Mesenchymal stem cell (in vitro differentiated cells and primary cell): ENCODE measurements around the gene MYL12A.

Experiments
- DNase-seq: peaks from one replicate; pipeline ENCODE4 v3.0.0-alpha.2; 2013
- H2AFZ ChIP-seq: one replicate; pipeline ENCODE4 v1.6.1; 2013; ENCODE audit warnings: low read depth, mild to moderate bottlenecking, control low read depth, inconsistent platforms, low read length, moderate library complexity
- H2AK5ac ChIP-seq: 2 replicates; pipeline ENCODE4 v1.6.1; 2013; ENCODE audit warnings: low read length, moderate library complexity, mild to moderate bottlenecking, inconsistent platforms; ENCODE audit not compliant: severe bottlenecking
- H2BK120ac ChIP-seq: one replicate; pipeline ENCODE4 v1.6.1; 2013; ENCODE audit warnings: low read depth, mild to moderate bottlenecking, inconsistent platforms, low read length, moderate library complexity
- H2BK12ac ChIP-seq, 2 experiments: one replicate each; pipeline ENCODE4 v1.6.1; 2013; ENCODE audit warnings: inconsistent platforms in 2 of 2, low read length in 2 of 2, mild to moderate bottlenecking in 2 of 2, moderate library complexity in 2 of 2, control low read depth in 1 of 2
- H2BK15ac ChIP-seq: one replicate; pipeline ENCODE4 v1.6.1; 2013; ENCODE audit warnings: mild to moderate bottlenecking, low read depth, inconsistent platforms; ENCODE audit not compliant: poor library complexity, severe bottlenecking
- H2BK5ac ChIP-seq: 2 replicates; pipeline ENCODE4 v1.6.1; 2013; ENCODE audit warnings: low read depth, mild to moderate bottlenecking, low read length, control low read depth, inconsistent platforms; ENCODE audit not compliant: poor library complexity, severe bottlenecking
- H3K14ac ChIP-seq, 2 experiments: one replicate each; pipeline ENCODE4 v1.6.1; 2013; ENCODE audit warnings: inconsistent platforms in 2 of 2, low read length in 2 of 2, control low read depth in 1 of 2, mild to moderate bottlenecking in 1 of 2, moderate library complexity in 1 of 2
- H3K18ac ChIP-seq, 2 experiments: one replicate each; pipeline ENCODE4 v1.6.1; 2013; ENCODE audit warnings: inconsistent platforms in 2 of 2, low read length in 2 of 2, control low read depth in 1 of 2, low read depth in 1 of 2, mild to moderate bottlenecking in 1 of 2
- H3K23ac ChIP-seq, 2 experiments: one replicate each; pipeline ENCODE4 v1.6.1; 2013; ENCODE audit warnings: inconsistent platforms in 2 of 2, low read length in 2 of 2, mild to moderate bottlenecking in 2 of 2, moderate library complexity in 2 of 2, control low read depth in 1 of 2
- H3K27ac ChIP-seq: 2 replicates; pipeline ENCODE4 v1.5.1; 2013; ENCODE audit warnings: mild to moderate bottlenecking, moderate library complexity, low read length, control low read depth, inconsistent platforms; ENCODE audit not compliant: poor library complexity, severe bottlenecking
- H3K27me3 ChIP-seq, 2 experiments: 2 replicates each; pipeline versions ENCODE4 v1.6.1 to v1.7.0; 2013; ENCODE audit warnings: low read length in 2 of 2, mild to moderate bottlenecking in 2 of 2, moderate library complexity in 2 of 2, control low read depth in 1 of 2, inconsistent platforms in 1 of 2; ENCODE audit not compliant: control insufficient read depth in 1 of 2, insufficient read depth in 1 of 2
- H3K36me3 ChIP-seq, 2 experiments: 2 replicates each; pipeline versions ENCODE4 v1.6.1 to v1.7.0; 2013; ENCODE audit warnings: low read length in 2 of 2, control low read depth in 1 of 2, inconsistent platforms in 1 of 2, low read depth in 1 of 2, mild to moderate bottlenecking in 1 of 2; ENCODE audit not compliant: insufficient read depth in 2 of 2, control insufficient read depth in 1 of 2
- H3K4ac ChIP-seq, 2 experiments: one replicate each; pipeline ENCODE4 v1.6.1; 2013; ENCODE audit warnings: inconsistent platforms in 2 of 2, low read length in 2 of 2, mild to moderate bottlenecking in 2 of 2, moderate library complexity in 2 of 2, control low read depth in 1 of 2, low read depth in 1 of 2
- H3K4me1 ChIP-seq: 2 replicates; pipeline ENCODE4 v1.6.1; 2013; ENCODE audit warnings: low read depth, low read length, control low read depth; ENCODE audit not compliant: control insufficient read depth, insufficient read depth
- H3K4me2 ChIP-seq: 2 replicates; pipeline ENCODE4 v1.6.1; 2013; ENCODE audit warnings: low read length, mild to moderate bottlenecking, inconsistent platforms; ENCODE audit not compliant: poor library complexity, severe bottlenecking
- H3K4me3 ChIP-seq, 2 experiments: 2 replicates each; pipeline versions ENCODE4 v1.5.1 to v1.7.0; 2013; ENCODE audit warnings: low read length in 2 of 2, mild to moderate bottlenecking in 2 of 2, control low read depth in 1 of 2, low read depth in 1 of 2; ENCODE audit not compliant: insufficient read depth in 1 of 2
- H3K79me1 ChIP-seq: replicated peaks from 2 replicates; pipeline ENCODE4 v1.6.1; 2013; ENCODE audit warnings: mild to moderate bottlenecking, control low read depth, low read length, inconsistent platforms; ENCODE audit not compliant: poor library complexity, severe bottlenecking
- H3K9ac ChIP-seq: 2 replicates; pipeline ENCODE4 v1.7.0; 2013; ENCODE audit warnings: mild to moderate bottlenecking, low read length, moderate library complexity
- H3K9me3 ChIP-seq: 2 replicates; pipeline ENCODE4 v1.7.0; 2013; ENCODE audit warnings: mild to moderate bottlenecking, low read length; ENCODE audit not compliant: control insufficient read depth
- H4K8ac ChIP-seq: one replicate; pipeline ENCODE4 v1.6.1; 2013; ENCODE audit warnings: inconsistent platforms, mild to moderate bottlenecking, low read length, moderate library complexity
- H4K91ac ChIP-seq: one replicate; pipeline ENCODE4 v1.6.1; 2013; ENCODE audit warnings: mild to moderate bottlenecking, low read length, inconsistent platforms
- WGBS: methylation state at CpG from one replicate; pipeline ENCODE4 v1.1.7; 2013; ENCODE audit warnings: mixed read lengths; 5-methylcytosine and 5-hydroxymethylcytosine counted together

Gene MYL12A

GRCh38 chr18:3257627-3258120 lies 10.1 kb downstream of the MYL12A start:
- Histone ChIP-seq H4K91ac (no peak overlapping the region), H2BK5ac (no peak overlapping the region), H3K36me3 (peaks cover 18 to 69% of the 10 kb centered on the region in 2 experiments), H2AK5ac (no peak overlapping the region), H3K4me2 (no peak overlapping the region), H3K23ac (no peak overlapping the region), H3K9ac (no peak overlapping the region), H3K27ac (peak overlapping the region; percentile 29), H4K8ac (no peak overlapping the region), H2AFZ (no peak overlapping the region), H3K4ac (no peak overlapping the region), H3K14ac (no peak overlapping the region), H3K9me3 (no peaks in the 10 kb centered on the region), H3K79me1 (peaks cover 7% of the 10 kb centered on the region), H3K27me3 (no peaks in the 10 kb centered on the region), H3K18ac (no peak overlapping the region), H3K4me3 (no peak overlapping the region), H3K4me1 (peaks cover 7% of the 10 kb centered on the region), H2BK12ac (no peak overlapping the region), H2BK120ac (no peak overlapping the region), H2BK15ac (no peak overlapping the region)
- WGBS = 94% methylated on average over 2 of the region's 2 CpGs
- no peak for DNase-seq

DNA sequence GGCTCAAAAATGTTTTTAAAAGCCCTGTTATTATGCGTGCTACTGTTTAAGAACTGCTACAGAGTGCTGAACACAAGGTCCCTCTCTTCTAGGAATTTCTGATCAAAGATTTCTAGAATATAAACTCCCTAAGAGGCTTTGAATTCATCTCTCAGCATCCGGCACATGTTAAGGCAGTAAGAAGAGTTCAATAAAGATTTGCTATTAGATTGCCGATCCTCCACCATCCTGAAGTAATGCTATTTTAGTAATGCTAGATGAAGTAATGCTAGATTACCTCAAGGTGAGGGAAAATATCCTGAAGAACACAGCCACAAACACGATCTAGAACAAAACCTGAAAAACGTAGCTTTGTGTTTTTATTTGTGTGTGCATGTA lies 13.4 kb downstream of the MYL12A start:
- no peaks in the 10 kb centered on the region for H3K27me3 ChIP-seq
- H3K4ac ChIP-seq = peak overlapping the region in 1 of 2 experiments; percentile 94
- peaks cover 13 to 38% of the 10 kb centered on the region in 2 experiments for H3K36me3 ChIP-seq
- 30% methylated on average over 3 of the region's 5 CpGs for WGBS
- H4K8ac ChIP-seq = no peak overlapping the region
- H3K4me1 ChIP-seq = peaks cover 10% of the 10 kb centered on the region
- no peak overlapping the region for H2BK15ac ChIP-seq
- H2AFZ ChIP-seq = no peak overlapping the region
- no peaks in the 10 kb centered on the region for H3K9me3 ChIP-seq
- peak overlapping the region; percentile 92 to 99 for H3K4me3 ChIP-seq
- H3K27ac ChIP-seq = peak overlapping the region; percentile 98
- no peak overlapping the region for H2BK12ac ChIP-seq
- peak overlapping the region; percentile 35 for H4K91ac ChIP-seq
- H2BK120ac ChIP-seq = no peak overlapping the region
- H3K9ac ChIP-seq = peak overlapping the region; percentile 98
- H2AK5ac ChIP-seq = peak overlapping the region; percentile 84
- H3K18ac ChIP-seq = peak overlapping the region; percentile 61 to 66
- H3K79me1 ChIP-seq = peaks cover 7% of the 10 kb centered on the region
- no peak overlapping the region for H3K14ac ChIP-seq
- no peak overlapping the region for H2BK5ac ChIP-seq
- DNase-seq = no peak
- peak overlapping the region; percentile 77 for H3K4me2 ChIP-seq
- no peak overlapping the region for H3K23ac ChIP-seq

DNA sequence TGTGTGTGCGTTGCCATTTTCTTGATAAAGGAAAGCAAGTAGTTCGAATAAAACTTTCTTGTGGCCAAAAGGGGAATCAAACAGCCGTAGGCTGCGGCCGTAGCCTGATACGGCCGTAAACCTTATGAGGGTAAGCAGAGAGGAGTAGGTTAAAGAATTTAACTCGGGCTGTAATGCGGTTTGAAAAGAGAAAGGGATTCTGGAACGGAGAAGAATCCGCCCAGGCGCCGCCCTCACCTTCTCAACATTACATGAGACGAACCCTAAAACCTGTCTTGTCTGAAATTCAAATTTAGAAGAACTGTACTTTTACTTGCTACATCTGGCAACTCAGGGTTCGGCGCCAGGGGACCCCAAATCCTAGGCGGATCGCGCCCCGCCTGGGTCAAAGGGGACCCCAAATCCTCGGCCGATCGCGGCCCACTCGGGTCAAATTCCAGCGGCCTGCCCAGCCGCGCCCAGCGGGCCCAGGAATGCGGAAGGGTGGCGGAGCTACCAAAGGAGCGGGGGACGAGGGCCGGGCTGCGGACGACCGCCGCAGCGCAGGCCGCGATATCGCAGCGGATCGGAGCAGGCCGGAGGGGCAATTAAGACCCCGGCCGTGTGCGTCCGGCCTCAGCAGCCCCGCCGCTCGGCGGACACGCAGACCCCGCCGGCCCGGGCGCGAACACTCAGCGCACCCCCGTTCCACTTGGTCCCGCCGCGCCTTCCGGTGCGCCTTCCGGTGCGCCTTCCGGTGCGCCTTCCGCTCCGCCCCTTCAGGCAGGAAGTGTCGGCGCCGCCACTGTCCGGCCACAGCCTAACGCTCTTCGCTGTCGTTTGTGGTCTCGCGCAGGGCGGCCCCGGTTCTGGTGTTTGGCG lies 14.0 kb downstream of the MYL12A start, which contains the start of gene MYL12B:
Gene MYL12B (plus strand): TSS at position 761 of the 861 bp plus-strand sequence. CDS start 10,766 bp downstream, outside the sequence.
- peak within 1 kb of the TSS; percentile 99 for H4K8ac ChIP-seq
- peak within 1 kb of the TSS; percentile 98 for H2BK120ac ChIP-seq
- no peaks in the 10 kb centered on the region for H3K9me3 ChIP-seq
- peak within 1 kb of the TSS; percentile 97 to 99 for H3K18ac ChIP-seq
- peak within 1 kb of the TSS; percentile 100 for H2BK5ac ChIP-seq
- peak within 1 kb of the TSS in 1 of 2 experiments; percentile 77 for H3K23ac ChIP-seq
- H2BK15ac ChIP-seq = peak within 1 kb of the TSS; percentile 99
- peak within 1 kb of the TSS; percentile 60 for H2AFZ ChIP-seq
- H3K14ac ChIP-seq = peak within 1 kb of the TSS; percentile 73 to 87
- H3K79me1 ChIP-seq = peaks cover 7% of the 10 kb centered on the region
- H3K4ac ChIP-seq = peak within 1 kb of the TSS; percentile 98 to 99
- peaks cover 12% of the 10 kb centered on the region for H3K4me1 ChIP-seq
- peak within 1 kb of the TSS; percentile 92 to 99 for H3K4me3 ChIP-seq
- H3K36me3 ChIP-seq = peaks cover 13 to 31% of the 10 kb centered on the region in 2 experiments
- peak within 1 kb of the TSS; percentile 84 for H2AK5ac ChIP-seq
- peak; percentile 85 for DNase-seq
- WGBS = under 1% methylated on average over 74 of the region's 84 CpGs
- peak within 1 kb of the TSS; percentile 69 to 86 for H2BK12ac ChIP-seq
- H3K4me2 ChIP-seq = peak within 1 kb of the TSS; percentile 77
- H4K91ac ChIP-seq = peak within 1 kb of the TSS; percentile 99
- H3K9ac ChIP-seq = peak within 1 kb of the TSS; percentile 98
- H3K27ac ChIP-seq = peak within 1 kb of the TSS; percentile 98
- no peaks in the 10 kb centered on the region for H3K27me3 ChIP-seq
